Stomach (tissue), 9 donors: ENCODE measurements around the gene TBK1. TPM values are rescaled to one million over a fixed set of nuclear protein-coding genes. Genes with fewer than 3 reads are reported as not detected.

Experiments used
- DNase-seq, 2 donors: peaks; one replicate each; pipeline versions ENCODE4 v3.0.0 to v3.0.0-alpha.2; 2013 to 2019
- H3K27ac ChIP-seq, 5 donors: fragments of 200-600 bp in 4 of 5; sonication (generic) in 4 of 5; one replicate each; pipeline ENCODE4 v1.5.1; 2013 to 2019; ENCODE audit warnings: mild to moderate bottlenecking in 1 of 5, moderate library complexity in 1 of 5
- H3K27me3 ChIP-seq, 3 donors: fragments of 200-600 bp; sonication (generic); one replicate each; pipeline ENCODE4 v1.5.1; 2017 to 2019; ENCODE audit warnings: mixed run types in 1 of 3
- H3K36me3 ChIP-seq, 4 donors: fragments of 200-600 bp; sonication (generic); 1 replicate in 3 of 4; 2 replicates in 1 of 4; pipeline ENCODE4 v1.5.1; 2016 to 2019
- H3K4me1 ChIP-seq, 4 donors: fragments of 200-600 bp; sonication (generic); one replicate each; pipeline ENCODE4 v1.5.1; 2016 to 2019
- H3K4me3 ChIP-seq, 4 donors: fragments of 200-600 bp; sonication (generic) in 3 of 4; one replicate each; pipeline ENCODE4 v1.5.1; 2016 to 2019; ENCODE audit warnings: mild to moderate bottlenecking in 1 of 4
- H3K9me3 ChIP-seq, 4 donors: fragments of 200-600 bp; sonication (generic); one replicate each; pipeline ENCODE4 v1.5.1; 2016 to 2019
- CTCF ChIP-seq, 7 experiments: fragments of 450-650 bp in 4 of 7; fragments of 200-600 bp in 3 of 7; sonication (generic) in 3 of 7; IDR thresholded peaks; one replicate each; pipeline ENCODE4 v1.5.1; 2016 to 2019; ENCODE audit warnings: antibody characterized with exemption in 7 of 7, control low read depth in 2 of 7, mild to moderate bottlenecking in 1 of 7
- EP300 ChIP-seq: sonication (generic); formaldehyde crosslinking; IDR thresholded peaks from one replicate; pipeline ENCODE4 v1.6.1; 2017; ENCODE audit warnings: antibody characterized with exemption
- POLR2A ChIP-seq, 4 donors: fragments of 450-650 bp; IDR thresholded peaks; one replicate each; pipeline ENCODE4 v1.6.1; 2016; ENCODE audit warnings: antibody characterized with exemption in 4 of 4, control low read depth in 2 of 4, mild to moderate bottlenecking in 1 of 4, moderate library complexity in 1 of 4
- POLR2AphosphoS5 ChIP-seq, 3 donors: sonication (generic); formaldehyde crosslinking; IDR thresholded peaks; one replicate each; pipeline ENCODE4 v1.6.1; 2016; ENCODE audit warnings: antibody characterized with exemption in 3 of 3
- WGBS, 5 donors: extraction: QIAGEN DNeasy Blood & Tissue Kit in 3 of 5; methylation state at CpG; one replicate each; pipeline versions ENCODE4 v1.1.5 to v1.1.7; 2013 to 2018; 5-methylcytosine and 5-hydroxymethylcytosine counted together
- intact Hi-C: fragments of 100-400 bp; cut with DNase I; formaldehyde crosslinking; loops from one replicate; pipeline ENCODE4 v1.15.1; 2023; ENCODE audit warnings: low total_unique reads
- polyA plus RNA-seq, 3 donors: library from polyadenylated mRNA; stranded (reverse); fragments of 200-250 nt; gene quantifications; one replicate each; pipeline ENCODE4 v1.2.3, GENCODE V29; 2013
- total RNA-seq, 5 donors: library from RNA; depleted of rRNA; stranded (reverse); fragments of >200 nt; gene quantifications; one replicate each; pipeline versions ENCODE4 v1.1.0 to v1.2.3, GENCODE V29; 2014 to 2016
- donor health status: healthy with polysubstance abuse.
- donor health status: Bipolar disorder and iron deficiency.
- donor health status: healthy.

TBK1 gene
- total and polyA plus RNA-seq, 8 donors: 1.4 to 45.5 (median 12.4) TPM

- no peaks in the 10 kb centered on the region for H3K27me3 ChIP-seq
- intact Hi-C loops: no loop called here
- peaks cover 0 to 40% (median 30%) of the 10 kb centered on the region in 4 donors for H3K4me1 ChIP-seq
- no peak for TF ChIP-seq POLR2AphosphoS5 (IDR thresholded peaks at IDR 0.05)
- TF ChIP-seq POLR2A (IDR thresholded peaks at IDR 0.05): no peak
- TF ChIP-seq CTCF (IDR thresholded peaks at IDR 0.05): no peak
- no peak for TF ChIP-seq EP300
- peak overlapping the region in 4 of 5 donors; percentile 97 to 99 (median 98) for H3K27ac ChIP-seq
- peaks cover 10 to 35% (median 31%) of the 10 kb centered on the region in 4 donors for H3K36me3 ChIP-seq
- peak in 1 of 2 donors; percentile 32 for DNase-seq
- H3K9me3 ChIP-seq: no peaks in the 10 kb centered on the region
- H3K4me3 ChIP-seq: peak overlapping the region; percentile 78 to 96 (median 82)
- 7 to 15% (median 10%) methylated on average over 8 of the region's 8 CpGs for WGBS, 5 donors
Measured at GRCh38 chr12:64450711-64451486, 1.0 kb upstream of the TBK1 start.

DNA sequence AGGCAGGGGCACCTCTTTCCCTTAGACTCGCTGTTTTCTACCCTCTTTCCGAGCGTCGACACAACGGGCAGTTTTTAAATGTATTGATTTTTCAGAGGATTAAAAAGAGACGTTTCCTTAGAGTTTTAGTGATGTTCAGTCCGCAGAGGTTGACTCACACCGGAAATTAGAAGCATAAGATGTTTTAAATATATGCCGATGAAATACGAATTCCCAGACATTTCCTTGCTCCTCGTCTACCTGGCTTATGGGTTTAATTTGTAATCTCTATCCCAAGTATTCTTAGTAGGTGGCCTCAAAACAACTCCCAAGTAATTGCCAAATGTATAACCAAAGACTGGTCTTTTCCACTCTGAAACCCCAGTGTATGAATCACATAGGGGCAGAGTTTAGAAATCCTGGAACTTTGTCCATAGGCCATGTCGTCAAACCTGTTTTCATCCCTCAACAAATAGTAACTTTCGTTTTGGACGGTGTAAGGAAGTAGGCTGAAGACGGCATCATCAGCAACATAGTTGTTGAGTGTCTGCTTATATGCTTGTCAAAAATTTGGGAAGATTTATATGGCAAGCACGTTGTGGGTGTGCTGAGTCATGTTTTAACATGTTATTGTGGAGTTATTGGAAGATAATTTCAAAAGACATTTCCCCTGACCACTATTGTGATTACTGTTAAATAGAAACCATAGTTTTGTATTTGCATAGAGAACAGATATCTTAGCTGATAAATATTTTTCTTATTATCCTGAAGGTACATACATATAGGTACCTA, 824 bp downstream of the TBK1 start:
- Histone ChIP-seq H3K4me1 (peaks cover 5 to 55% (median 35%) of the 10 kb centered on the region in 4 donors), H3K9me3 (no peaks in the 10 kb centered on the region), H3K27ac (peak overlapping the region; percentile 97 to 99 (median 98)), H3K36me3 (peaks cover 0 to 30% (median 18%) of the 10 kb centered on the region in 4 donors), H3K27me3 (no peaks in the 10 kb centered on the region), H3K4me3 (peak overlapping the region; percentile 78 to 96 (median 82))
- intact Hi-C loops: no loop called here
- 0 to 1% (median 0%) methylated on average over 16 of the region's 16 CpGs for WGBS, 5 donors
- TF ChIP-seq POLR2A (IDR thresholded peaks at IDR 0.05) (no peak), POLR2AphosphoS5 (IDR thresholded peaks at IDR 0.05) (peak in 2 of 3 donors; percentile 53 to 80), CTCF (IDR thresholded peaks at IDR 0.05) (no peak), EP300 (no peak)
- DNase-seq: peak; percentile 33 to 87

DNA sequence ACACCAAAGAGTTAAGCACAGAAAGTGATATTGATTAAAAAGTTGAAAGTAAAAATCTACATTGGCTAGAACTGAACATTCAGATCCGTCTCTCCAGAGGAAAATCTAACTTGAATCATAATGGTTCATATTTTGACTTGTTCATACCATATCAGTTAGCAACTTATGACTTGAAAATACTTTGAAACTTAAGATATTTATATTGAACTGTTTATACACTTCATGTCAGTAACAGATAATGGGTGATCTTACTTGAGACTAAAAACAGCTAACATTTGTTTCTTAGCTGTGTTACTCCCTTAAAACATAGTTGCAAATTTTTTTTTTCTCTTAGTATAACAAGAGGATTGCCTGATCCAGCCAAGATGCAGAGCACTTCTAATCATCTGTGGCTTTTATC, 3.6 kb downstream of the TBK1 start:
- TF ChIP-seq CTCF (IDR thresholded peaks at IDR 0.05) (no peak), POLR2A (IDR thresholded peaks at IDR 0.05) (no peak)
- no peaks in the 10 kb centered on the region for H3K27me3 ChIP-seq
- H3K27ac ChIP-seq: no peak overlapping the region
- no peak for DNase-seq
- intact Hi-C loops: no loop called here
- H3K36me3 ChIP-seq: peaks cover 0 to 24% (median 12%) of the 10 kb centered on the region in 4 donors
- 56 to 89% (median 85%) methylated on average over 1 of the region's 1 CpG for whole genome bisulfite sequencing, 5 donors
- H3K4me3 ChIP-seq: no peak overlapping the region
- H3K9me3 ChIP-seq: no peaks in the 10 kb centered on the region
- peaks cover 15 to 72% (median 45%) of the 10 kb centered on the region in 4 donors for H3K4me1 ChIP-seq

GRCh38 chr12:64456119-64456518, 4.2 kb downstream of the TBK1 start:
- H3K36me3 ChIP-seq: peaks cover 0 to 29% (median 17%) of the 10 kb centered on the region in 4 donors
- H3K4me1 ChIP-seq: peaks cover 15 to 66% (median 41%) of the 10 kb centered on the region in 4 donors
- H3K4me3 ChIP-seq: no peak overlapping the region
- H3K9me3 ChIP-seq: no peaks in the 10 kb centered on the region
- no peaks in the 10 kb centered on the region for H3K27me3 ChIP-seq
- TF ChIP-seq EP300: no peak
- no peak for TF ChIP-seq POLR2A (IDR thresholded peaks at IDR 0.05)
- no peak for TF ChIP-seq POLR2AphosphoS5 (IDR thresholded peaks at IDR 0.05)
- TF ChIP-seq CTCF (IDR thresholded peaks at IDR 0.05): no peak
- H3K27ac ChIP-seq: no peak overlapping the region
- intact Hi-C loops: no loop called here
- no peak for DNase-seq
